NCI-H2107 (cell line): Measurements from ENCODE around the gene CYP46A1.

ENCODE experiments used
- DNase-seq: peaks from one replicate; lab custom pipeline; 2025; lab: John Stamatoyannopoulos, UW

Gene CYP46A1

GRCh38 chr14:99688210-99688581 lies 4.1 kb downstream of the CYP46A1 start:
- no peak for DNase-seq

GRCh38 chr14:99688629-99689028 lies 4.5 kb downstream of the CYP46A1 start:
- DNase-seq, result no peak

- no peak for DNase-seq
Measured at GRCh38 chr14:99689266-99690236, 5.5 kb downstream of the CYP46A1 start.

- no peak for DNase-seq
Measured at GRCh38 chr14:99690636-99691035, 6.5 kb downstream of the CYP46A1 start.

- DNase-seq, result no peak
Measured at GRCh38 chr14:99691111-99691885, 7.2 kb downstream of the CYP46A1 start.

GRCh38 chr14:99693918-99694317 lies 9.8 kb downstream of the CYP46A1 start:
- no peak for DNase-seq

- DNase-seq, result no peak
Measured at GRCh38 chr14:99696929-99697328, 12.8 kb downstream of the CYP46A1 start.

- DNase-seq, result no peak
Measured at GRCh38 chr14:99698236-99698635, 14.1 kb downstream of the CYP46A1 start.

GRCh38 chr14:99698642-99699041 lies 14.5 kb downstream of the CYP46A1 start:
- no peak for DNase-seq

GRCh38 chr14:99699085-99699760 lies 15.1 kb downstream of the CYP46A1 start:
- no peak for DNase-seq

GRCh38 chr14:99699861-99700260 lies 15.8 kb downstream of the CYP46A1 start:
- no peak for DNase-seq

- DNase-seq, result no peak
Measured at GRCh38 chr14:99700379-99700778, 16.3 kb downstream of the CYP46A1 start.

GRCh38 chr14:99701260-99701659 lies 17.2 kb downstream of the CYP46A1 start:
- no peak for DNase-seq

- no peak for DNase-seq
Measured at GRCh38 chr14:99702115-99702514, 18.0 kb downstream of the CYP46A1 start.

- DNase-seq, result no peak
Measured at GRCh38 chr14:99703381-99703780, 19.3 kb downstream of the CYP46A1 start.

GRCh38 chr14:99704037-99704436 lies 19.9 kb downstream of the CYP46A1 start:
- no peak for DNase-seq

- no peak for DNase-seq
Measured at GRCh38 chr14:99706107-99706900, 22.2 kb downstream of the CYP46A1 start.

- DNase-seq, result no peak
Measured at GRCh38 chr14:99707420-99707819, 23.3 kb downstream of the CYP46A1 start.

- DNase-seq, result no peak
Measured at GRCh38 chr14:99707921-99708320, 23.8 kb downstream of the CYP46A1 start.

- DNase-seq, result no peak
Measured at GRCh38 chr14:99708449-99708848, 24.4 kb downstream of the CYP46A1 start.

GRCh38 chr14:99713972-99714371 lies 29.9 kb downstream of the CYP46A1 start:
- no peak for DNase-seq
